Osteocyte (in vitro differentiated cells): ENCODE measurements around the gene CYTH4. TPM values are rescaled to one million over a fixed set of nuclear protein-coding genes. Genes with fewer than 3 reads are reported as not detected.

Experiments
- DNase-seq: peaks from one replicate; pipeline ENCODE4 v3.0.0; 2021; ENCODE audit warnings: mixed read lengths; ENCODE audit not compliant: unreplicated experiment; ENCODE audit errors: extremely low spot score
- H3K27ac Mint-ChIP-seq: one replicate; pipeline ENCODE4 v1.8.0; 2021; ENCODE audit warnings: mild to moderate bottlenecking, mixed read lengths; ENCODE audit not compliant: unreplicated experiment
- H3K27me3 Mint-ChIP-seq: one replicate; pipeline ENCODE4 v1.8.0; 2021; ENCODE audit warnings: mixed read lengths; ENCODE audit not compliant: unreplicated experiment
- H3K36me3 Mint-ChIP-seq: one replicate; pipeline ENCODE4 v1.8.0; 2021; ENCODE audit warnings: mixed read lengths; ENCODE audit not compliant: unreplicated experiment
- H3K4me1 Mint-ChIP-seq: one replicate; pipeline ENCODE4 v1.8.0; 2021; ENCODE audit warnings: mixed read lengths; ENCODE audit not compliant: unreplicated experiment
- H3K4me3 Mint-ChIP-seq: one replicate; pipeline ENCODE4 v1.8.0; 2021; ENCODE audit warnings: mild to moderate bottlenecking, moderate library complexity, mixed read lengths; ENCODE audit not compliant: unreplicated experiment
- H3K9me3 Mint-ChIP-seq: one replicate; pipeline ENCODE4 v1.8.0; 2021; ENCODE audit warnings: mixed read lengths; ENCODE audit not compliant: unreplicated experiment
- total RNA-seq: library from RNA; stranded (reverse); gene quantifications from 2 replicates; pipeline ENCODE4 v1.2.1, GENCODE V29; 2021
- TF ChIP-seq, protein P1 (sequence below): fragments of 200-600 bp; sonication (generic); IDR thresholded peaks from 2 replicates; pipeline ENCODE4 v1.5.0; 2021; ENCODE audit warnings: antibody characterized with exemption, mild to moderate bottlenecking, moderate library complexity

The CYTH4 gene
- total RNA-seq, 1 donor from 2014 or later: not detected

DNA sequence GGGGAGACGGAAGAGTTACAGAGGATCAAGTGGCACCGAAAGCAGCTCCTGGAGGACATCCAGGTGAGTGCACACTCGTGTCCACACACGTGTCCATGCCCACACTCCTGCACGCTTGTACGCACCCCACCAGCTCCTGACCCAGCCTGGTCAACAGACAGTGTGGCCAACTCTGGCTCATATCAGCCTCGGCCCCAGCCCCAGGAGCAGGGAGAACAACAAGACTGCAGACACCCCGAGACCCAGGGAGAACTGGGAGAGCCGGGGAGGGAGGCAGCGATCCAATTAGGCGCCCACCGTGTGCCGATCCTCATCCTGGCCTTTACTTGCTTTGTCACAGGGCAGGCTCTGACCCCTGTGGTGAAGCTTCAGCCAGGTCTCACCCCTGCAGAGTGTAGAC lies 10.3 kb downstream of the CYTH4 start:
- no peaks in the 10 kb centered on the region for H3K4me1 Mint-ChIP-seq
- TF ChIP-seq, protein P1, sequence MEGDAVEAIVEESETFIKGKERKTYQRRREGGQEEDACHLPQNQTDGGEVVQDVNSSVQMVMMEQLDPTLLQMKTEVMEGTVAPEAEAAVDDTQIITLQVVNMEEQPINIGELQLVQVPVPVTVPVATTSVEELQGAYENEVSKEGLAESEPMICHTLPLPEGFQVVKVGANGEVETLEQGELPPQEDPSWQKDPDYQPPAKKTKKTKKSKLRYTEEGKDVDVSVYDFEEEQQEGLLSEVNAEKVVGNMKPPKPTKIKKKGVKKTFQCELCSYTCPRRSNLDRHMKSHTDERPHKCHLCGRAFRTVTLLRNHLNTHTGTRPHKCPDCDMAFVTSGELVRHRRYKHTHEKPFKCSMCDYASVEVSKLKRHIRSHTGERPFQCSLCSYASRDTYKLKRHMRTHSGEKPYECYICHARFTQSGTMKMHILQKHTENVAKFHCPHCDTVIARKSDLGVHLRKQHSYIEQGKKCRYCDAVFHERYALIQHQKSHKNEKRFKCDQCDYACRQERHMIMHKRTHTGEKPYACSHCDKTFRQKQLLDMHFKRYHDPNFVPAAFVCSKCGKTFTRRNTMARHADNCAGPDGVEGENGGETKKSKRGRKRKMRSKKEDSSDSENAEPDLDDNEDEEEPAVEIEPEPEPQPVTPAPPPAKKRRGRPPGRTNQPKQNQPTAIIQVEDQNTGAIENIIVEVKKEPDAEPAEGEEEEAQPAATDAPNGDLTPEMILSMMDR: no peak
- H3K4me3 Mint-ChIP-seq: no peak overlapping the region
- DNase-seq: no peak
- H3K27me3 Mint-ChIP-seq: peaks cover 5% of the 10 kb centered on the region
- H3K36me3 Mint-ChIP-seq: no peaks in the 10 kb centered on the region
- no peaks in the 10 kb centered on the region for H3K9me3 Mint-ChIP-seq
- no peak overlapping the region for H3K27ac Mint-ChIP-seq

DNA sequence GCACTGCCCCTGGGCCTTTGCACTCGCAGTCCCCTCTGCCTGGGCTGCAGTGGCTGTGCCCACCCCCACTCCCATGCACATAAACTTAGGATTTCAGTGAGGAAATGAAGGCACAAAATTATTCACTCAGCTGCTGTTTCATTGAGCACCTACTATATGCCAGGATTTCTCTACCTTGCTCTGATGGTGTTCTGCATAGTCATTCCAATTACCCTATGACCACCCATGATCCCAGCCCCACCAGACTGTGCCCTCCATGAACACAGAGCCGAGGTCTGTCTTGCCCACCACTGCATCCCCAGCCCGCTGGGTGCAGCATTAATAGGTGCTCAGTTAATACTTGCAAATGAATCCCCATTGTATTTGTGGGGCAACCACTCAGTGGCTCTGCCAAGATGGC lies 10.9 kb downstream of the CYTH4 start:
- no peak for DNase-seq
- H3K4me1 Mint-ChIP-seq: no peaks in the 10 kb centered on the region
- peaks cover 5% of the 10 kb centered on the region for H3K27me3 Mint-ChIP-seq
- no peaks in the 10 kb centered on the region for H3K9me3 Mint-ChIP-seq
- no peak overlapping the region for H3K27ac Mint-ChIP-seq
- TF ChIP-seq, protein P1: no peak
- H3K4me3 Mint-ChIP-seq: no peak overlapping the region
- no peaks in the 10 kb centered on the region for H3K36me3 Mint-ChIP-seq

DNA sequence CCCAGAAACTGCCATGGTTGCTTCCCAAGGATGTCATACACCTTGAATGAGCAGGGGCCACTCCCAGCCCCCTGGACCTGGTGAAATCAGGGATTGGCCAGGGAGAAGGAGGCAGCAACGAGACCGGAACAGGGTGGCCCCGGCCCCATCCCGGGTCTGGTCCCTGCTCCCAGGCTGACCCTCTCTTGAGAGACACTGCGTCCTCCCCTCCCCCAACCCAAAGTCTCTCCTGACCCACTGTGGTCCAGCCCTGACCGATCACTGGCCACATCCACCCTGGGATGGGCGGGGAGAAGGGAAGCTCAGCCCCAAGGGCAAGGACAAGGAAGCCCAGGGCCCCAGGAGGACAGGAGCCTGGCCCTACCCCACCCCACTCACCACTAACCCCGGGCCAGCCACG lies 12.4 kb downstream of the CYTH4 start:
- Mint-ChIP-seq H3K4me1 (no peaks in the 10 kb centered on the region), H3K9me3 (no peaks in the 10 kb centered on the region), H3K27ac (no peak overlapping the region)

DNA sequence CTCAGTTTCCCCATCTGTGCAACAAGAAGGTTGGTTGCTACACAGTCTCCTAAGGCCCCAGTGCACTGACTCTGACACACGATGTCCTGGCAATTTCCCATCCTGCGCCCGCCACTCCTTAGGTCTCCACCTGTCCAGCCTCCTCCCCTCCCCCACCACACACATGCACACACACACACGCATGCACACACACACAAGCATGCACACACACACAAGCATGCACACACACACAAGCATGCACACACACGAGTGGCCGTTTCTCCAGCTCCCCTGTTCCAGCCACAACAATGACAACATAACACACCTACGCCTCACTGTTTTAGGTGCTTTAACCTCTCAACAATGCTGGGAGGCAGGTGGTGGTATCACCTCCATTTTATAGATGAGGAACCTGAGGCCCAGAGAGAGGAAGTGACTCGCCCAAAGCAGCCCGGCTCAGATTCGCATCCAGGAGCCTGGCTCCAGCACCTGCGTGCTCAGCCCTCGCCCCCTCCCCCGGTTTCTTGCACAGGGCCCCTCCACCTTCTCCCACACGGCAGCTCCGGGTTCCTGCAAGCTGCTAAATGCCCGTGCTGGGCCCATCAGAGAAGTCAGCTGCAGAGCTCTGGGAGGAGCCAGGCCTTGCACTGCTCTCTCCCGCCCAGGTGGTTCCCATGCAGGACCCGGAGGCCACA lies 13.0 kb downstream of the CYTH4 start:
- no peaks in the 10 kb centered on the region for H3K36me3 Mint-ChIP-seq
- no peaks in the 10 kb centered on the region for H3K27me3 Mint-ChIP-seq
- no peaks in the 10 kb centered on the region for H3K9me3 Mint-ChIP-seq
- TF ChIP-seq, protein P1: no peak
- no peak overlapping the region for H3K4me3 Mint-ChIP-seq
- no peak overlapping the region for H3K27ac Mint-ChIP-seq
- H3K4me1 Mint-ChIP-seq: peaks cover under 1% of the 10 kb centered on the region
- DNase-seq: no peak

More for the DNA sequence above, 12.4 kb downstream of the CYTH4 start:
- Mint-ChIP-seq H3K36me3 (no peaks in the 10 kb centered on the region), H3K27me3 (no peaks in the 10 kb centered on the region), H3K4me3 (no peak overlapping the region)
- TF ChIP-seq, protein P1: no peak
- DNase-seq: no peak

DNA sequence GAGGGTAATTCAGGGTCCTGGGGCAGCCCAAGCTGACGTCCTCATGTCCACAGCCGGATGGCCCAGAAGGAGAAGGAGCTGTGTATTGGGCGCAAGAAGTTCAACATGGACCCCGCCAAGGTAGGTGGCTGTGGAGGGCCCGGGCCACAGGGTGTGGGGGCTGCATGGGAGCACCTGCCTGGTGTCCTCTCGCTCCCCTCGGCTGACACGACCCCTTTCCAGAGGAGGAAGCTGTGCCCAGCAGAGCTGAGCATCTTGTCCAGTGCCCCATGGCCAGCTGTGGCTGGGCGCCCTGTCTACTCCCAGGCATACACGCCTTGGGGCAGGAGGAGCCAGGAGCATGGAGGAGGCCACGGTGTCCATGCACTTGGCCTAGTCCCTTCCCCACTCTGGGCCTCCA lies 13.6 kb downstream of the CYTH4 start:
- Mint-ChIP-seq H3K4me3 (no peak overlapping the region), H3K4me1 (peaks cover 6% of the 10 kb centered on the region), H3K27ac (no peak overlapping the region), H3K27me3 (no peaks in the 10 kb centered on the region), H3K9me3 (no peaks in the 10 kb centered on the region), H3K36me3 (no peaks in the 10 kb centered on the region)
- TF ChIP-seq, protein P1: no peak
- no peak for DNase-seq
